ENCODE results near the gene GPR135. TPM values are rescaled to one million over a fixed set of nuclear protein-coding genes. Genes with fewer than 3 reads are reported as not detected.

GPR135 gene
- polyA plus RNA-seq, 1 of the 3 experiments (the other 2 are of a cell fraction) = 2.1 TPM

- Histone ChIP-seq H4K20me1 (ENCODE audit: insufficient read depth) (no peaks in the 10 kb centered on the region), H3K27me3 (ENCODE audit: insufficient read depth) (no peaks in the 10 kb centered on the region), H3K79me2 (ENCODE audit: insufficient read depth) (no peaks in the 10 kb centered on the region), H3K36me3 (replicated peaks in 1 of 2; ENCODE audit: control insufficient read depth in 1 of 2, insufficient read depth in 2 of 2, low read length in 1 of 2) (peaks cover 2 to 3% of the 10 kb centered on the region in 2 experiments), H3K4me3 (ENCODE audit: low read depth in 2 of 2, low read length in 1 of 2) (no peak overlapping the region), H2AFZ (ENCODE audit: low read depth) (no peak overlapping the region), H3K9me2 (no peaks in the 10 kb centered on the region), H3K9me3 (no peaks in the 10 kb centered on the region), H3K4me1 (ENCODE audit: control insufficient read depth in 1 of 2, insufficient read depth in 2 of 2, low read depth in 1 of 2, low read length in 1 of 2) (peaks cover 8 to 11% of the 10 kb centered on the region in 2 experiments; a peak in 2 of 4 replicates), H3F3A (replicated peaks; ENCODE audit: insufficient read depth) (no peaks in the 10 kb centered on the region), H3K27ac (ENCODE audit: low read depth in 2 of 2, low read length in 1 of 2) (no peak overlapping the region), H3K9ac (no peak overlapping the region), H3K4me2 (no peak overlapping the region)
- ChIA-PET CTCF (interaction anchor here (0.6 to 1.2 kb wide), 5 partner anchors 13 to 301 kb away, joined by 3 to 5 read pairs (median 3); no protein-coding TSS in a partner anchor), POLR2A (no interaction called here)
- no peak for DNase-seq
- TF ChIP-seq FOXJ3 (CRISPR knock-in tag; IDR thresholded peaks at IDR 0.05) (no peak), CTCF (IDR thresholded peaks at IDR 0.05) (peak; percentile 9; the same call in 1 of the 2 replicates), JUND (IDR thresholded peaks at IDR 0.05) (no peak), ELF1 (IDR thresholded peaks at IDR 0.05) (no peak), TAF1 (IDR thresholded peaks at IDR 0.05; ENCODE audit: borderline replicate concordance, low read depth, low read length) (no peak), MXI1 (IDR thresholded peaks at IDR 0.05; ENCODE audit: low read depth, low read length) (no peak), POLR2AphosphoS5 (IDR thresholded peaks at IDR 0.05; ENCODE audit: low read depth, low read length) (no peak), PBX3 (IDR thresholded peaks at IDR 0.05) (no peak)
- WGBS (ENCODE audit: low lambda C conversion rate) = 82% methylated on average over 3 of the region's 3 CpGs
Measured at GRCh38 chr14:59425322-59425935, 39.8 kb downstream of the GPR135 start.

GRCh38 chr14:59424341-59425071 is 40.7 kb downstream of the GPR135 start:
- H3K4me2 ChIP-seq = no peak overlapping the region
- DNase-seq = no peak
- H3F3A ChIP-seq (replicated peaks; ENCODE audit: insufficient read depth) = no peaks in the 10 kb centered on the region
- no peak overlapping the region for H3K9ac ChIP-seq
- peaks cover 8 to 11% of the 10 kb centered on the region in 2 experiments; a peak in 2 of 4 replicates for H3K4me1 ChIP-seq (ENCODE audit: control insufficient read depth in 1 of 2, insufficient read depth in 2 of 2, low read depth in 1 of 2, low read length in 1 of 2)
- H3K36me3 ChIP-seq (replicated peaks in 1 of 2; ENCODE audit: control insufficient read depth in 1 of 2, insufficient read depth in 2 of 2, low read length in 1 of 2) = peaks cover 0 to 2% of the 10 kb centered on the region in 2 experiments
- TF ChIP-seq RCOR1 (IDR thresholded peaks at IDR 0.05; ENCODE audit: low read length) (no peak), REST (IDR thresholded peaks at IDR 0.05; ENCODE audit: low read depth, low read length) (no peak), USF2 (IDR thresholded peaks at IDR 0.05; ENCODE audit: borderline replicate concordance, low read depth, low read length) (no peak), GATA2 (CRISPR knock-in tag; IDR thresholded peaks at IDR 0.05) (no peak), EZH2phosphoT487 (IDR thresholded peaks at IDR 0.05; ENCODE audit: borderline replicate concordance, low read depth) (no peak), SMC3 (IDR thresholded peaks at IDR 0.05; ENCODE audit: low read depth, low read length) (no peak), GABPA (IDR thresholded peaks at IDR 0.05; ENCODE audit: low read depth) (no peak), NRF1 (IDR thresholded peaks at IDR 0.05; ENCODE audit: low read depth, low read length) (no peak), EP300 (IDR thresholded peaks at IDR 0.05; ENCODE audit: borderline replicate concordance in 1 of 2, low read depth in 1 of 2, low read length in 1 of 2) (no peak)
- WGBS (ENCODE audit: low lambda C conversion rate) = 95% methylated on average over 4 of the region's 4 CpGs
- H3K4me3 ChIP-seq (ENCODE audit: low read depth in 2 of 2, low read length in 1 of 2) = no peak overlapping the region
- H3K9me3 ChIP-seq = no peaks in the 10 kb centered on the region
- POLR2A ChIA-PET = no interaction called here
- CTCF ChIA-PET = interaction anchor here (1.1 to 1.6 kb wide), 7 partner anchors 11 to 300 kb away, joined by 3 to 8 read pairs (median 3); no protein-coding TSS in a partner anchor
- H4K20me1 ChIP-seq (ENCODE audit: insufficient read depth) = no peaks in the 10 kb centered on the region
- no peak overlapping the region for H2AFZ ChIP-seq (ENCODE audit: low read depth)
- H3K27ac ChIP-seq (ENCODE audit: low read depth in 2 of 2, low read length in 1 of 2) = no peak overlapping the region
- H3K9me2 ChIP-seq = no peaks in the 10 kb centered on the region
- no peaks in the 10 kb centered on the region for H3K79me2 ChIP-seq (ENCODE audit: insufficient read depth)
- H3K27me3 ChIP-seq (ENCODE audit: insufficient read depth) = no peaks in the 10 kb centered on the region

Data from SK-N-SH (cell line).